ENCODE data around the gene RNF181.

Gene RNF181

DNA sequence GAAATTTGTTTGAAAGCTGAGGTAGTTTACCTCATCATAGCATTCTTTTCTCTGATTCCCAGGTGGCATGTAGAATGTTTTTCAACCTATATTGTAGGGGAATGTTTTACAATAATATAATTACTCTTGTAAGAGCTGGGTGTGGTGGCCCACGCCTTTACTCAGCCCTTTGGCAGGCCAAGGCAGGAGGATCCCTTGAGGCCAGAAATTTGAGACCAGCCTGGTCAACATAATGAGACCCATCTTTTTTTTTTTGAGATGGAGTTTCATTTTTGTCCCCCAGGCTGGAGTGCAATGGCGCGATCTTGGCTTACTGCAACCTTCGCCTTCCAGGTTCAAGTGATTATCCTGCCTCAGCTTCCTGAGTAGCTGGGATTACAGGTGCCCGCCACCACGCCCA lies 24.1 kb downstream of the RNF181 start:
- DNase-seq = no peak

DNA sequence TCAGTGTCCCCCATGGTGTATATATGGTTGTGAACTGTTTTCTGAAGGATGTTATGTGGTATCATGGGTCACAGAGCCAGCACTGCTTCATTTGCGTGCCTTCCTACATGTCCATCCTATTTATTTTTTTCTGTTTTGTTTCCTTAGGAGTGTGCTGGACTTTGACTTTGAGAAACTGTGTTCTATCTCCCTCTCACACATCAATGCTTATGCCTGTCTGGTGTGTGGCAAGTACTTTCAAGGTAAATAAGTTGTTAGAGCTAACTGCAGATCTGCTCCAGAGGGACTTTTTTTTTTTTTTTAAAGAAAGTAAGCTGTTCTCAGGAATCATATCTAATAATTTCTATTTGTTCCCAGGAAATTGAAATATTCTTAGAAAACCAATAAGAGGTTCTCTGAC lies 25.8 kb downstream of the RNF181 start:
- no peak for DNase-seq

DNA sequence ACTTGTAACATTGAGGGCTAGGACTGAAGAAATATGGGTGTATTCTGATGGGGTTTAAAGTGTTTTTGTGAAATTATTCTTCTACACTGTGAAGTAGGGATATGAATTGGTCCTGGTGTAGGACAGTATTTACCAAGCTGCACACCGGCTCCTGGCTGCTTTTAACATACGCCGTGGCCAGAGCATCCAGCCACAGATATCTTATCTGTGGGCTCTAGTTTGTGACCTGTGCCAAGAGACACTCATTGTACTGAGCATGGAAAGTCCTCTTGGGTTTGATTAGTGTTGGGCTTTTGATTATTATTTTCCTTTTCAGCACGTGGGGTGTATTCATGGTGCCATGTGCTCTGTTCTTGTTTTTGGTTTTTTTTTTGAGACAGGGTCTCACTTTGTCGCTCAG lies 28.4 kb downstream of the RNF181 start:
- DNase-seq = no peak

GRCh38 chr2:85628658-85629057 lies 33.1 kb downstream of the RNF181 start:
- no peak for DNase-seq

- no peak for DNase-seq
Observed at GRCh38 chr2:85631316-85631715, 35.8 kb downstream of the RNF181 start.

DNA sequence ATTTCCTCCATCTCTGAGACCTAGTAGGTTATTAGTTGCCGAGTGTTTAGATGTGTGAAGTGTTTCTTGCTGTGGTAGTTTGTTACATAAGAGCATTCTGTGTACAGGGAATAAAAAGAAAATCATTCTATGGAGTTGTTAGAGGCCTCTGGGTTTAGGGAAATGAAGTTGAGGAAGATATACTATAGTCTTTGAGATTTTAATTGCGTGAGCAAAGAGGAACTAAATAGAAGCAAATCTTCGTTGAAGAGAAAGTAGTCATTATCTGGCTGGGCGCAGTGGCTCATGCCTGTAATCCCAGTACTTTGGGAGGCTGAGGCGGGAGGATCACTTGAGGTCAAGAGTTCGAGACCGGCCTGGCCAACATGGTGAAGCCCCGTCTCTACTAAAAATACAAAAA lies 39.5 kb downstream of the RNF181 start:
- no peak for DNase-seq

- no peak for DNase-seq
Observed at GRCh38 chr2:85635636-85636035, 40.1 kb downstream of the RNF181 start.

GRCh38 chr2:85642725-85643124 lies 47.2 kb downstream of the RNF181 start:
- no peak for DNase-seq

DNA sequence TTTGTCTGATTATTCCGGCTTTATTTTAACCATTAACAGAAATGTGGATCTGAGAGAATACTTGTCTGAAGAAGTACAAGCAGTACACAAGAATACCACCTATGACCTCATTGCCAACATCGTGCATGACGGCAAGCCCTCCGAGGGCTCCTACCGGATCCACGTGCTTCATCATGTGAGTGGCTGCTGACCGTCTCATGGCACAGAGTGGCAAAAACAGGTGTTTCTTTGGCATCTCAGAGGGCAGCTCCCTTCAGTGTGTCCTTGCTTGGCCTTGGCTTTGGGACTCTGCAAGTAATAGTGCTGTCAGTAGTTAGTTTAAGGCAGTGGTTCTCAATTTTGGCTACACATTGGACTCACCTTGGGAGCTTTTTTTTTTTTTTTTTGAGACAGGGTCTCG lies 49.4 kb downstream of the RNF181 start:
- DNase-seq = no peak

DNA sequence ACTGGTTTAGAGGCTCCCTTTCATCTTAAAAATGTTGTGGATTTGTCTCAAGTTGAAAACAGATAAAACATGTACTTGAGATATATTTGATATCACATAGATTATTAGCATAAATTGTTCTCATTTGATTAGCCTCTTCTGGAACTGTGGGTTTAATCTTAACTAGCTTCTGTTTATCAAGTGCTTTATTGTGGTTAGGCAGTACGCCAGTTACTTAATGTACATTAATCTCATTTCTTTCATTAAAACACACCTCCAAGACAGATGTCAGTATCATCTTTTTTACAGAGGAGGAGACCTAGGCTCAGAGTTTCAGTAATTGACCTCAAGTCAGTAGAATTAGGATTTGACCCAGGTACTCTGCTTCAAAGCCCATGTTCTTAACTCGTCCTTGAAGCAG lies 50.6 kb downstream of the RNF181 start:
- no peak for DNase-seq

Measured in NCI-H2171 treated with DMSO at 0.1 percent for 48 hours (cell line).